HEK293 (cell line): ENCODE data around the gene LIPE.

ENCODE experiments used
- KLF1 ChIP-seq: fragments of 450-650 bp; formaldehyde crosslinking; IDR thresholded peaks from 2 replicates; pipeline ENCODE4 v1.5.1; 2016; ENCODE audit warnings: missing biosample characterization, missing genetic modification characterization
- REST ChIP-seq: fragments of 450-650 bp; formaldehyde crosslinking; IDR thresholded peaks from 2 replicates; pipeline ENCODE4 v1.5.1; 2016; ENCODE audit warnings: missing biosample characterization, missing genetic modification characterization
- SP2 ChIP-seq: fragments of 450-650 bp; formaldehyde crosslinking; IDR thresholded peaks from 2 replicates; pipeline ENCODE4 v1.5.1; 2016; ENCODE audit warnings: missing biosample characterization, missing genetic modification characterization
- YY1 ChIP-seq: fragments of 450-650 bp; formaldehyde crosslinking; IDR thresholded peaks from 2 replicates; pipeline ENCODE4 v1.5.1; 2018; ENCODE audit warnings: missing biosample characterization, missing genetic modification characterization
- ZEB2 ChIP-seq: fragments of 450-650 bp; formaldehyde crosslinking; IDR thresholded peaks from 2 replicates; pipeline ENCODE4 v1.5.1; 2016; ENCODE audit warnings: missing biosample characterization, missing genetic modification characterization
- ZFP3 ChIP-seq: fragments of 450-650 bp; formaldehyde crosslinking; IDR thresholded peaks from 2 replicates; pipeline ENCODE4 v1.5.1; 2016; ENCODE audit warnings: low read depth, missing biosample characterization, missing genetic modification characterization
- ZNF155 ChIP-seq: fragments of 450-650 bp; formaldehyde crosslinking; IDR thresholded peaks from 2 replicates; pipeline ENCODE4 v1.5.1; 2016; ENCODE audit warnings: missing biosample characterization, missing genetic modification characterization
- ZNF335 ChIP-seq: fragments of 450-650 bp; formaldehyde crosslinking; conservative IDR thresholded peaks from 2 replicates; pipeline ENCODE4 v1.5.1; 2016; ENCODE audit warnings: missing biosample characterization, missing genetic modification characterization
- ZNF362 ChIP-seq: fragments of 450-650 bp; formaldehyde crosslinking; IDR thresholded peaks from 2 replicates; pipeline ENCODE4 v1.5.1; 2016; ENCODE audit warnings: missing biosample characterization, missing genetic modification characterization
- ZNF571 ChIP-seq: fragments of 450-650 bp; formaldehyde crosslinking; IDR thresholded peaks from 2 replicates; pipeline ENCODE4 v1.5.0; 2017; ENCODE audit warnings: missing biosample characterization, missing genetic modification characterization
- ZNF624 ChIP-seq: fragments of 450-650 bp; formaldehyde crosslinking; IDR thresholded peaks from 2 replicates; pipeline ENCODE4 v1.5.1; 2017; ENCODE audit warnings: missing biosample characterization, missing genetic modification characterization
- ZNF660 ChIP-seq: fragments of 450-650 bp; IDR thresholded peaks from 2 replicates; pipeline ENCODE4 v1.5.1; 2018; ENCODE audit warnings: missing biosample characterization, mild to moderate bottlenecking, missing genetic modification characterization
- TF ChIP-seq, protein P1 (sequence below): fragments of 450-650 bp; formaldehyde crosslinking; IDR thresholded peaks from 2 replicates; pipeline ENCODE4 v1.5.1; 2016; ENCODE audit warnings: missing biosample characterization, missing genetic modification characterization
- TF ChIP-seq, protein P2 (sequence below): IDR thresholded peaks from 2 replicates; pipeline ENCODE4 v1.6.1; 2011; ENCODE audit warnings: mild to moderate bottlenecking, low read depth, low read length, borderline replicate concordance

DNA sequence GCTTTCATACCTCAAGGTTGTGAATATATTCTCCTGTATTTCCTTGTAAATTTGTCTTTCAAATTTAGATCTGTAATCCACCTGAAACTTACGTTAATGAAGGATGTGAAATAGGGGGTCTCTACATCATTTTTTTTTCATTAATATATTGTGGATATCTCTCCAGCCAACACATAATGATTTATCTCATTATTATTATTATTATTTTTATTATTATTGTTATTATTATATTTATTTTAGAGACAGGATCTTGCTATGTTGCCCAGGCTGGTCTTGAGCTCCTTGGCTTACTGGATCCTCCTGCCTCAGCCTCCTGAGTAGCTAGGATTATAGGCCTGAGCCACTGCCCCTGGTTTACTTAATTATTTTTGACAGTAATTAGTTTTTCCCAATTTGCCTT lies 4.3 kb upstream of the LIPE start:
- TF ChIP-seq, protein P1, sequence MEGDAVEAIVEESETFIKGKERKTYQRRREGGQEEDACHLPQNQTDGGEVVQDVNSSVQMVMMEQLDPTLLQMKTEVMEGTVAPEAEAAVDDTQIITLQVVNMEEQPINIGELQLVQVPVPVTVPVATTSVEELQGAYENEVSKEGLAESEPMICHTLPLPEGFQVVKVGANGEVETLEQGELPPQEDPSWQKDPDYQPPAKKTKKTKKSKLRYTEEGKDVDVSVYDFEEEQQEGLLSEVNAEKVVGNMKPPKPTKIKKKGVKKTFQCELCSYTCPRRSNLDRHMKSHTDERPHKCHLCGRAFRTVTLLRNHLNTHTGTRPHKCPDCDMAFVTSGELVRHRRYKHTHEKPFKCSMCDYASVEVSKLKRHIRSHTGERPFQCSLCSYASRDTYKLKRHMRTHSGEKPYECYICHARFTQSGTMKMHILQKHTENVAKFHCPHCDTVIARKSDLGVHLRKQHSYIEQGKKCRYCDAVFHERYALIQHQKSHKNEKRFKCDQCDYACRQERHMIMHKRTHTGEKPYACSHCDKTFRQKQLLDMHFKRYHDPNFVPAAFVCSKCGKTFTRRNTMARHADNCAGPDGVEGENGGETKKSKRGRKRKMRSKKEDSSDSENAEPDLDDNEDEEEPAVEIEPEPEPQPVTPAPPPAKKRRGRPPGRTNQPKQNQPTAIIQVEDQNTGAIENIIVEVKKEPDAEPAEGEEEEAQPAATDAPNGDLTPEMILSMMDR (tag by site-specific recombination): no peak
- TF ChIP-seq, protein P2, sequence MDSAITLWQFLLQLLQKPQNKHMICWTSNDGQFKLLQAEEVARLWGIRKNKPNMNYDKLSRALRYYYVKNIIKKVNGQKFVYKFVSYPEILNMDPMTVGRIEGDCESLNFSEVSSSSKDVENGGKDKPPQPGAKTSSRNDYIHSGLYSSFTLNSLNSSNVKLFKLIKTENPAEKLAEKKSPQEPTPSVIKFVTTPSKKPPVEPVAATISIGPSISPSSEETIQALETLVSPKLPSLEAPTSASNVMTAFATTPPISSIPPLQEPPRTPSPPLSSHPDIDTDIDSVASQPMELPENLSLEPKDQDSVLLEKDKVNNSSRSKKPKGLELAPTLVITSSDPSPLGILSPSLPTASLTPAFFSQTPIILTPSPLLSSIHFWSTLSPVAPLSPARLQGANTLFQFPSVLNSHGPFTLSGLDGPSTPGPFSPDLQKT: no peak
- TF ChIP-seq ZNF335 (tag by site-specific recombination): no peak
- no peak for TF ChIP-seq REST (tag by site-specific recombination)
- TF ChIP-seq ZNF155 (tag by site-specific recombination): no peak
- TF ChIP-seq ZNF362 (tag by site-specific recombination): no peak
- TF ChIP-seq ZNF660 (tag by site-specific recombination): no peak
- TF ChIP-seq ZEB2 (tag by site-specific recombination): no peak
- no peak for TF ChIP-seq SP2 (tag by site-specific recombination)
- TF ChIP-seq YY1 (tag by site-specific recombination): no peak
- no peak for TF ChIP-seq KLF1 (tag by site-specific recombination)
- TF ChIP-seq ZNF571: no peak
- no peak for TF ChIP-seq ZFP3 (tag by site-specific recombination)
- no peak for TF ChIP-seq ZNF624 (tag by site-specific recombination)
